Activated T-cell treated with anti-CD3 and anti-CD28 coated beads for 24 hours (primary cell): ENCODE data around the gene CHST7.

Source experiments
- DNase-seq: peaks from one replicate; pipeline ENCODE4 v3.0.0-alpha.2; 2020; ENCODE audit warnings: low read depth

Gene CHST7

DNA sequence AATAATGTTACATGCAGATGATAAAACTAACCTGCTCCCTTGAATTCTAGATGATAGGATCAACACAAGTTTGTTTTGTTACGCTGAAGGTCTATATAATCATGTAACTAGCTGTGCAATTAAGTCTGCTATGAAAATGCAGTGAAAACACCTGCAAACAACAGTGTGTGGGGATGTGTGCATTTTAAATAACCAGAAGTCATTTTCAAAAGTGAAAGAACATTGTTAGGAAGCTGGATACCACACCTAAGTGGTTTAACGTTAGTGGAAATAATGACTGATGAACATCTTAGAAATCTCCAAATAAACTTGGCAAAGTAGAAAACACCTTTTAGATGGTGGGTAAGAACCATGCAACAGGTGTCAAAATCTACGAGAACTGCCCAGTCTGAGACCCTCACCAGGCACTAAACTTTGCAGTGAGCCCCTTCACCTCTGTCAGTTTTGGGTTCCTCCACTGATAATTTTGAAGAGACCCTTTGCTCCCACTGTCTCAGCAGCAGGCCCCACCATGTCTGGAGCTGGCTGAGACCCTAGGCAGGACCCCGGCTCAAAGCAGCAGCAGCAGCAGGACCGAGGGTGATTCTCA, 36.6 kb downstream of the CHST7 start:
- DNase-seq = no peak

DNA sequence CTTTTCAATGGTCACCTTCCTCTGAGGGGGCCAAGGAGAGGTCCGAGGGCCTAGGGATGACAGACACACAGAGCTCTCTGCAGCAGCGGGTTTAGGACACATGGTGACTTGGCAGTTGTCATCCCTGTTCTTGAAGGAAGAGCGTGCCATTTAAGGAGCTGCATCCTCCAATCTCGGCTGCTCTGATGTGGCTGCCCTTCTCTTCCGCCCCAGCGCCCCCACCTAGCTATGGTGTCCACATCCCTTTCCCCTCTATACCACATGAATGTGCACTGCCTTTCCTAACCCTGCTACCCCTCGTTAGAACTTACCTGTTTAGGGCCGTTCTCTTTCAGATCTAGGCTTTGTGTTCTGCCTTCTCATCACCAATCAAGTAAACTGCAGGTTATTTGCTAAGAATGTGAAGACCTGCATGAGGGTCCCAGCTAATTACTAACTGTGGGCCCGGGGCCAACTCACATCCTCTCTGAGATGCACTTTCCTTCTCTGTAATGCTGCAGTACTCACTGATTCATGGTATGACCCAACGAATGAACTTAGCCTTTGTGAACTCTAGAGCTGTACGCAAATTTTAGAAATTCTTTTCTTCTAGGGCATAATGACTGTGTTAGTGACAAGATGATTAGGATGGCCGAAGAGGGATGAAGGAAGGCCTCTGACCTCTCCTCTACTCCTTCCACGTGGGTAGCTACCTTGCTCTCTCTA, 38.2 kb downstream of the CHST7 start:
- DNase-seq = no peak

DNA sequence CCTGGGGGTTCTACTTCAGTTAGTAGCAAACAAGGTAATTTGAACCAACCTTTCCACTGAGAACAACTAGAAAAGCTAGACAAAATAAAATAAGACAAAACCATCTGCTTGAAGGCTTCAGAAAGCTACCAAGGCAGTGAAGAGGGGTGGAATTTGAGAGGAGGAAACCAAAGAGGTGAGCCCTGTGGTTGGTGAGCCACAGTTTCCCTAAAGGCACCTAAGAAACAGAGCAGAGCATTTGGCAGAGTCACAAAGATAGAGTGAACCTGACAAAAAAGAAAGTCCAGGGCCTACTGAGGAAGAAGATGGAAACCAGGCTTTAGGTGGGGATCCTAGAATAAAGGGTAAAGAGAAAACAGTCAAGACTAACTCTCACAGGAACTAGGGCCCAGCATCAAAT, 44.3 kb downstream of the CHST7 start:
- no peak for DNase-seq

DNA sequence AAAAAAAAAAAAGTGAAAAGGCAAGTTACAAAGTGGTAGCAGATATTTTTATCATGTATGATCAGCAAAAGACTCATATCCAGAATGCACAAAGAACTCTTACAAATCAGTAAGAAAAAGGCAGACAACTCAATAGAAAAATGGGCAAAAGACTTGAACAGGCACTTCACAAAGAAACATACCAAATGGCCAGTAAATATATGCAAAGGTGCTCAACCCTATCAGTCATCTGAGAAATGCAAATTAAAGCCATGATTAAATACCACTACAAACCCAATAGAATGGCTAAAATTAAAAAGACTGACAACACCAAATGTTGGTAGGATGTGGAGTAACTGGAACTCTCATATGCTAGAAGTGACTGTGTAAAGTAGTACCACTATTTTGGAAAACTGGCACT, 45.4 kb downstream of the CHST7 start:
- DNase-seq = no peak

DNA sequence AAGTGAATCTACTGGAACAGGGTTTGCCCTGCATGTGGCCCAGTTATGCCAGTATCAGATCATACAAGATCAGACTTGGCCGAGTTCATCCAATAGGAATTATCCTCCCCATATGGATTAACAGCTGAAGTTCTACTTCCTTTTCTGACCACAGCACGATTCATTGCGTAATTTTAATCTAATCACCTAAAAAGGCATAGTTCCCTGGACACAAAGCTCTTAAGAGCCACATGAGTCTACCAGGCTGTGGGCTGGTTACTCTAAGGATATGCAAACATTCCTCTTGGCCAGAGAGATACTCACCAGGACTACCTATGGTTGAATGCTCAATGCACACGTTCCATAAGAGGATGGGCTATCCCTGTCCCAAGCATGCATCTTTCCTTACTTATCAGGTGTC, 46.9 kb downstream of the CHST7 start:
- DNase-seq = no peak

DNA sequence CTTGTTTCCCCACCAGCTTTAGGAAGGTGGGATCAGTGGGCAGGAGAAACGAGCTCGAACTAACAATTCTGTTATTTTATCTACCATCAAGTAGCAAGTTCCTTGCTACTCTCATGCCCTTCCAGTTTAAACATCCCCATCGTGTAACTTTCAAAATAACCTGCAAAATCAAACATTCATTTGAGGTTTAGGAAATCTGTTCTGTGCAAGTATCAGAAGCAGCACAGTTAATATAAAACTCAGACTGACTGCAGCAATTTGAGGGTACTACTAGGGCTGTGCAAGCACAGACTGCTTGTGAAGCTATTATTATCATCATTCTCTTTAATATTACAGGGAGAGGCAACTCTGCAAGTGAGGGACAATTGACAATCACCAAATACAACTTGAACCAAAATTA, 48.0 kb downstream of the CHST7 start:
- DNase-seq = no peak

DNA sequence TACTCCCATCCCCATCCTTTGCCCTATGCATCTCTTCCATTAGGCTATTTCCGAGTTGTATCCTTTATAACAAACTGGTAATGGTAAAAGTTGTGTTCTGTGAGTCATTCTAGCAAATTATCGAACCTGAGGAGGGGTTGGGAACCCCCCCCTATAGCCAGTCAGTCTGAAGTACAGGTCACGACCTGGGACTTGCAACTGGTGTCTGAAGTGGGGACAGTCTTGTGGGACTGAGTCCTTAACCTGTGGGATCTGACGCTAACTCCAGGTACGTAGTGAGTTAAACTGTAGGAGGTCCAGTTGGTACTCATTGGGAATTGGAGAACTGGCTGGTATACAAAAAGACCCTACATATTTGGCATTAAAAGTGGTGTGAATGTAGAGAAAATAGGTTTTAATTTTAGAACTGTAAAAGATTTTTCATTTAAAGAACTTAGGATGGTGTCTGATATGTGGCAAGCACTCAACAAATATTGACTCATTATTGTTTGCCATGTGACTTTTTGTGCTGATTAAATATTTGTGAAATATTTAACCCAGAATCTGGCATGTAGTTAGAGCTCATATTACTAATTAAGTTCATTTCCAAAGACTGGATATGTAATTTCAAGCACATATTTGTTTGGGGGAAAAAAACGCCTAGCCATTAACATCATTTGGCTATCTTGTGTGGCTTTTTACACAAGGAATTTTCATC, 50.7 kb downstream of the CHST7 start:
- DNase-seq = no peak

DNA sequence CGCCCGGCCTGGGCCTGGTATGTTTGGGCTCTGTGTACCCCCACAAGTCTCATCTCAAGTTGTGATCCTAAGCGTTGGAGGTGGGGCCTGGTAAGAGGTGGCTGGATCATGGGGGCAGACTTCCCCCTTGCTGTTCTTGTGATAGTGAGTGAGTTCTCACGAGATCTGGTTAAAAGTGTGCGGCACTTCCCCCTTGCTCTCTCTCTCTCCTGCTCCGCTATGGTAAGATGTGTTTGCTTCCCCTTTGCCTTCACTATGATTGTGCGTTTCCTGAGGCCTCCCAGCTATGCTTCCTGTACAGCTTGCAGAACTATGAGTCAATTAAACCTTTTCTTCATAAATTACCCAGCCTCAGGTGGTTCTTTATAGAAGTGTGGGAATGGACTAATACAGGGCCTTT, 53.0 kb downstream of the CHST7 start:
- no peak for DNase-seq

DNA sequence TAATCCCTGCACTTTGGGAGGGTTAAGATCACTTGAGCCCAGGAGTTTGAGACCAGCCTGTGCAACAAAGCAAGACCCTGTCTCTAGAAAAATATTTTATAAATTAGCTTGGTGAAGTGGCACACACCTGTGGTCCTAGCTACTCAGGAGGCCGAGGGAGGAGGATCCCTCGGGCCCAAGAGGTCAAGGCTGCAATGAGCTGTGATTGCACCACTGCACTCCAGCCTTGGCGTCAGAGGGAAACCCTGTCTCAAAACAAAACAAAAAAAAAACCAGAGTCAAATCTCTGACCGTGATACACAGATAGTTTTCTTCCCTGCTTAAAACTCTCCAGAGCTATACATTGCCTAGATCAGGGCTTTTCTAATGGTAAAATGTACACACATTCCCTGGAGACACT, 53.5 kb downstream of the CHST7 start:
- DNase-seq = no peak

DNA sequence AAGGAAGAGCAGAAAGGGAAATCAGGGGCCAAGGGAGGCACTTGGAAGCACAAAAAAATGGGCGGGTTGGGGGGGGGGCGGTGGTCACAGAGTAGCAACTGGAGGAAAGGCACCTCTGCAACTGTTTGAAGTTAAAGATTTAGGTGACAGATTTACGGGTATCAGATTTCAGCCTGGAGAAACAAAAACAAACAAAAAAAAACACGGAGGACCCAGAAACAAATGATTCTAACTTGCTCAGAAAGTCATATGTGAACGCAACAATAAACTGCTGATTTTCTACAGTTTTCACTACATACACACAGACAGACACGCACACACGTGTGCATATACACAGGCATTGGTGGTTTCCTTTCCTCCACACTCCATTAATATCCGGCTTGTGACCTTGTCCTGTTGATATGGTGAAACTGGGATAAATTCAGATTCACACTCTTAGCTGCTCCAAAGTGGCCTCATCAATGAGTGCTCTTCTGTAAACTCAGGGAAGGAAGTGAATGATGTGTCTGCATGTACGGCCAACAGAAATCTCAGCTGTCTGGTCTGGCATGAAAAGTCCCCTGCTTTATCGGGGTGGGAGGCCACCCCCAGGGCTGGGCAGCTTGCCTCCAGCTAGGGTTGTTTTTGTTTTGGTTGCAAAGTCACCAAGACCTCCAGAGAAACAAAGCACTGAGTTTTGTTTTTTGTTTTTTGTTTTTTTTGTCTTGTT, 54.3 kb downstream of the CHST7 start:
- no peak for DNase-seq

DNA sequence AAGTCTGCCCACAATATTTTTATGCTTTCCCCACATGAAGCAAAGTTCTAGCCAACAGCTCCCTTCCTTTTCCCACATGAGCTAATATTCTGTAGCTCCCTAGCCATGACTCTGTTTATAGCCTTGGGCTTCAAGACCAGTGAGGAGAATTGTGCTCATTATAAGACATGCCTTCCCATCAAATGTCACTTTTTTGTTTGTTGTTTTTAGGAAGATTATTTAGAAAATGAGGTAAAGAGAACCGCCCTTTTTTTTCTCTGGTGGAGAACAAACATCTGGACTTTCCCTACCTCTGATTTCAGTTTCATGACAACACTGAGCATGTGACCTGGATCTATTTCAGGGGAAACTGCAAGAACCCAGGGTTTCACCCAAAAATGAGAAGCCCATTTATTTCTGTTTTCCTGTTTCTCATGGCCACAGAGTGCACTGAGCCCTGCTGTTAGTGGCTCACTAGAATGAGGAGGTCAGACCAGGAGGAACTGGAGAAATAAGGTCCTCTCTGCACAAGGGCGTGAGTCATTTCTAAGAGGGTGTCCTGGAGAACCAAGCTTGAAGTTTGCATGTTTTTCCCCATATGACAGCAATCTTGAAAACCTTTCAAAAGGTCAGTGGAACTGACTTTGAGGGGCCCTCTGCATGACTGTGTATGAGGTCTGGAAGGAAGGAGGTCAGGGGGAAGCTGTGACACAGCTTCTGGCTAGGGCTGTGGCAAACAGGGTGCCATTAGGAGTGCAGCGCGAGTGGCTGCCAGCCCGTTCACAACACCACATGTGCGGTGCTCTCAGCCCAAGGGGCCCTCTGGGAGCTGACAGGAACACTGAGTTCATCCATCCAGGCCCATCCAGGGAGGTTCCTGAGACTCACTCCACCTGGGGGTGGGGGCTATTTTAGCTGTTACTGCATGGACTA, 55.2 kb downstream of the CHST7 start:
- DNase-seq = no peak

DNA sequence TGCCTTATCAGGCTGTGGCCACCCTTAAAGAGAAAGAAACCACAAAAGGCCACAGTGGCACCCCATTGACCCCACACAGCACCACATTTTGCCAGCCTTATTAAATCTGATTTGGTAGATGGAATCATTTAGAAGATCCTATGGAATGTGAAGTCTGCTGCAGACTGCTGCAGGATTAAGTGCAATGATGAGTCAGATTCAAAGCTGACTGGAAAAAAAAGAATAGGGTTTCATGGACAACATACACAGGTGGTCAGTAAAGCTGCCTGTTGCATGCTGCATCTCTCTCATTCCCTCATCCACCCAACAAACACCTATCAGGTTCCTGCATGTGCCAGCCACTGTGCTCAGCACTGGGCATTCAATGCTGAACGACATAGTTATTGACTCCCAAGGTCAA, 56.6 kb downstream of the CHST7 start:
- DNase-seq = no peak

DNA sequence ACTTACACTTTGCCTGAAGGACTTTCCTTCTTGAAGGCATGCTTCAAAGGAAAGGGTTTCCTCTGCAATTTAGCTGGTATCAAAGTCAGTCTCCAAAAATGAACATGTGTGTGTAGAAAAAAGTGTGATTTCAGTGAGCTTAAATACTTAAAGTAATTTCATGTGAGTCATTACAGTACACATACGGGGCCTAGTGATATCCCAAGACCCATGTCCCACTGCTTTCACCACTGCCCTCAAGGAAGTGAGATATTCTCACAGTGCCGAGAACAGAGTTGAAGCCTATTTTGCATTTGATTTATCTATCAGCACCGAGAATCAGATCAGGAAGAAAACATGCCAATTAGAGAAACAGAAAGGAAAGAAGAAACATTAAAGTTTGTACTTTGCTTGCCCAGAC, 61.0 kb downstream of the CHST7 start:
- no peak for DNase-seq

DNA sequence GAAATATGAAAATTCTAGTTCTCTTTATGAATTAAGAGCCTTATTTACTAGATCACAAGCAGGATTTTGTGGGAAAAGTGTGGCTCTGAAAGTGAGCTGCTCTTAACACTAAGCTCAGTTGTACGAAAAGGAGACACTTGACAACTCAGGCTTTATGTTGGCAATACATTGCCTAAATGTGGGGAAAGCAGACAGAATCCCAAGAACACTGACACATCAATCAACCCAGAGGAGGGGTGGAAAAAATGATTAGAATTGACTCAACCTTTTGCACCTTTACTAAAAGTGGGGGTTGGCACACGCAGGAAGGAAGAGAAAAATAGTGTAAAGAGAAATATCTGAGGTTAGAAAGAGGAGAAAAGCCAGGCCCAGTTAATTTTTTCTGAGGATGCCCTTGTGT, 61.6 kb downstream of the CHST7 start:
- no peak for DNase-seq

DNA sequence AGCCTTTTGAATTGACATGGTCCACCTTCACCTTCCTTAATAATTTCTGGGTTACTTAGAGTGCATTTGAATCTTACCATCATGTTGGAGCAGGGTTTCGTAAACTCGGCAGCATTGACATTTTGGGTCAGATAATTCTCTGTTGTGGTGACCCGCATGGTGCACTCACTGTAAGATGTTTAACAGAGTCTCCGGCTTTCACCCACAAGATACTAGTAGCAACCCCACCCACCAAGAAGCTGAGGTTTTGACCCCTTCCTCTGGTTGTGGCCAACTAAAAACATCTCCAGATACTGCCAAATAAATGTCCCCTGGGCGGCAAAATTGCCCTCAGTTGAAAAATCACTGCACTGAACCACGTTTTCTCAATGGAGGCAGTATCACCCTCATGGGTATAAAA, 62.7 kb downstream of the CHST7 start:
- DNase-seq = no peak

DNA sequence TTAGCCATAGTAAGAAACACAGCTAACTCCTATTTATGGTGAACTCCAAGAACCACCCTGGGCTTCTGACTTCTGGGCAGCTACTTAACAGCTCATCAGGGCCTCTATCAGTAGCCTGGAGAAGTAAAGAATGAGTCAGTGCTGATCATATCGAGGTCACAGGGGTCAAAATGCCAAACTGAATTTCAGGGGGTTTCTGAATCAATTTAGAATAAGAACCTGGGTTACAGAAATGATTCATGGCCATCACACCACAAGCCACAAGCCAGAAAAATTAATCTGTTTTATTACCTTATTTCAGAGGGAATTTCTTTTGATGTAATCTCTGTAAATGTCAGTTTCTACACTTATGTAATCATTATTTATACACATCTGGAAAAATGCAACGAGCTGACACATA, 64.4 kb downstream of the CHST7 start:
- DNase-seq = no peak

DNA sequence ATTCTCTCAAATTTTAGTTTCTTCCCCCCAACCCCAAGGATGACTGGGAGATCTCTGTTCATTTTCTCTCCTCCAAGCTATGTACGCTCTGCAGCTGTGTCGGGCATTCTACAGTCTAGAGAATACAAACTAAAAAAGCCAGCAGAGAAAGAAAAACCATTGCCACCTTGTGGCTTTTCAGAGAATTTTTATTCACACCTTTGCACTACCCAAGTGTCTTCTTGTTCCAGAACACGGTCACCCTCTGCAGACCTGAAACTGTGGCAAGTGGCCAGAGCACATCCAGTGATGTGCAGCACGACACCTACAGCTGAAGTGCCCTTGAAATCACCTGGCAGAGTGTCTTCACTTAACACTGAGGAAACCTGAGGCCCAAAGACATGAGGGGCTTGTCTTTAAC, 68.6 kb downstream of the CHST7 start:
- DNase-seq = no peak

DNA sequence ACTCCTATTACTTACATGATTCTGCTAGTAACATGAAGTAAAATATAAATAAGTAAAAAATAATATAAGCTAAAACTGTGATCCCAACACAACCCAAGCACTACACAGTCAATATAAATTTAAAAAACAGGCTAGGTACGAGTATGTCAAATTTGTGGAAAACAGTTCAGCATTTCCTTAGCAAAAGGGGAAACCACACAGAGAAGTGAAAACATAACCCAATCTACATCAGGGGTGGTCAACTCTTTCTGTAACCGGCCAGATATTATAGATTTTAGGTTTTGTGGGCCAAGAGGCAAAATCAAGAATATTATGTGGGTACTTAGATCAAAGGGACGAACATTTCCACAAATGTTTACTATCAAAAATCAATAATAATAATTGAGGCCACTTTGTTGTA, 70.1 kb downstream of the CHST7 start:
- DNase-seq = no peak

DNA sequence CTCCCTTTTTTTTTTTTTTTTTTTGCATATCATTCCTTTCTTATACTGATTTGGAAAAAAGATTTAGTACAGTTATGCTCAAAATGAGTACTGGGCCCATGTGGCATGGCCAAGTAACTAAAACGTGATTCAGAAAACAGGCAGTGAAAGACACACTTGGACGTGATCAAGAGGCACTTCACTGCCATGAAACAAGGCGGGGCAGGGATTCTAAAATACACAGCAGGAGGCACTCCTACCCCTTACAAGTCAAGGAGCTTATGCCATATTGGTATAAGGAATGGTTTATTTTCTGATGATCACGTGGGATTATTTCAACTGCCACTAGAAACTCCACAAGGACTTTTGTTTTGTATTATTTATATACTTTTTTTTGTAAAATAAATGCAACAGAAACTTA, 72.0 kb downstream of the CHST7 start:
- DNase-seq = no peak

DNA sequence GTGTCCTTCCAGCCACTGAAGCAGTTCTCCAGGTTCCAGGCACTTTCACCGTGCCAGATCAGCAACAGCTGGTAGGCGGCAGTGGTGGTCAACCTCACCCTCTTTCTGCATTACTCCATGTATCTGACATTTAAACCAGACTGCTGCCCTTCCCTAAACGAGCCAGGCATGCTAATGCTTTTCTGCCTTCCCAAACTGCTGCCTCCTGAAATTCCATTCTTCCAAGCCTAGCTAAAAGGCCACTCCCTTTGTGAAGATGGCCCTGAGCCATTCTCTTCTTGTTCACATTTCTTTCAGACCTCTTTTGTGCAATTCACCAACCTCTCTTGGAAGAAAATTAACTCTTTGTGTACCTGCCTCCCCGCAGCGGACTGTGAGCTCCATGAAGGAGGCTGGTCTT, 73.7 kb downstream of the CHST7 start:
- DNase-seq = no peak
